ENCODE data around the gene TMEM273.

Gene TMEM273

GRCh38 chr10:49118430-49119074, 69.6 kb downstream of the TMEM273 start:
- Histone ChIP-seq H3K27me3 (replicated peaks; ENCODE audit: control insufficient read depth, insufficient read depth, low read length) (no peaks in the 10 kb centered on the region), H3K4me3 (ENCODE audit: low read length) (no peak overlapping the region), H3K9me3 (ENCODE audit: control insufficient read depth, low read length) (no peaks in the 10 kb centered on the region), H3K9ac (ENCODE audit: low read length) (no peak overlapping the region), H3K36me3 (ENCODE audit: control insufficient read depth, insufficient read depth, low read length, severe bottlenecking) (no peaks in the 10 kb centered on the region), H3K4me1 (ENCODE audit: control insufficient read depth, insufficient read depth, low read length) (peaks cover 22% of the 10 kb centered on the region)
- no peak for DNase-seq (ENCODE audit: low read depth)

GRCh38 chr10:49117376-49118070, 70.7 kb downstream of the TMEM273 start:
- H3K9me3 ChIP-seq (ENCODE audit: control insufficient read depth, low read length): no peaks in the 10 kb centered on the region
- no peaks in the 10 kb centered on the region for H3K36me3 ChIP-seq (ENCODE audit: control insufficient read depth, insufficient read depth, low read length, severe bottlenecking)
- no peak overlapping the region for H3K9ac ChIP-seq (ENCODE audit: low read length)
- no peak for DNase-seq (ENCODE audit: low read depth)
- peaks cover 29% of the 10 kb centered on the region for H3K4me1 ChIP-seq (ENCODE audit: control insufficient read depth, insufficient read depth, low read length)
- H3K4me3 ChIP-seq (ENCODE audit: low read length): no peak overlapping the region
- H3K27me3 ChIP-seq (replicated peaks; ENCODE audit: control insufficient read depth, insufficient read depth, low read length): no peaks in the 10 kb centered on the region

DNA sequence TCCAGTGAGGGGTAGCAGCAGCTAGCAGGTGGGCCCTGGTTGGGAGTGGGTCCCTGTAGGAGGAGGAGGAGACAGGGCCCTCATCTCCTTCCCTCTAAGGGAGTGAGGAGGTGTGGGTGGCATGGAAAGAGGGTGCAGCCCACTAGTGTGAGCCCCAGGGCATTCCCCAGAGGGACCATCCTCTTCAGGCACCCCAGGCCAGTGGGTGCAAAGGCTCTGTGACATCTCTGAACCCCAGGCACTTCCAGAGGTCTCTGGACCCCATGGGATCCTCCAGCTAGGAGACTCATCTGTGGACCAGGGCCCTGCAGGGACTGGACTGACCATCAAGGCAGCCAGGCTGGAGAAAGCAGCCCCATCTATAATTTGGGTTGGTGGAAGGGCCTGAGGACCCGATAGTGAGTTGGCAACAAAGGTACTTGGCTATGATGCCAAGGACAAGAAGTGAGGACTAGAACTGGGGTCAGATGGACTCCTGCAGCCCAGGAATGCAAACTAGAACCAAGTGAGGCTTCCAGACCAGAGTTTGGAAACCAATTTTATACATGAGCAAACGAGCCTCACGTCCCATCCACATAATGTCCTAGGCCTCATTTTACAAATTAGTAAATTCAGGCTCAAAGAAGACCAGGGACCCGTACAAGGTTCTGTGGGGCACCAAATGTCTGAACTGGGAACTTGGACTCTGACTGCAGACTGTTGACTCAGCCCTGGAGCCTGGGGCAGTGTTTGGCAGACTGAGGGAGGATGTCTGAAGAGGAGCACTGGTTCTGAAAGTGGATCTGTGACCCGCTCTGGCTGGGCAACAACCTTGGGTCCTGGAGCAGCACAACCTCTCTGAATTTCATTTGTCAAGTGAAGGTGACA, 71.4 kb downstream of the TMEM273 start:
- H3K27me3 ChIP-seq (replicated peaks; ENCODE audit: control insufficient read depth, insufficient read depth, low read length): no peaks in the 10 kb centered on the region
- peaks cover 36% of the 10 kb centered on the region for H3K4me1 ChIP-seq (ENCODE audit: control insufficient read depth, insufficient read depth, low read length)
- no peaks in the 10 kb centered on the region for H3K36me3 ChIP-seq (ENCODE audit: control insufficient read depth, insufficient read depth, low read length, severe bottlenecking)
- no peak overlapping the region for H3K9ac ChIP-seq (ENCODE audit: low read length)
- H3K4me3 ChIP-seq (ENCODE audit: low read length): no peak overlapping the region
- DNase-seq (ENCODE audit: low read depth): no peak
- H3K9me3 ChIP-seq (ENCODE audit: control insufficient read depth, low read length): no peaks in the 10 kb centered on the region

- Histone ChIP-seq H3K4me1 (ENCODE audit: control insufficient read depth, insufficient read depth, low read length) (peaks cover 39% of the 10 kb centered on the region), H3K9me3 (ENCODE audit: control insufficient read depth, low read length) (no peaks in the 10 kb centered on the region), H3K4me3 (ENCODE audit: low read length) (peak overlapping the region; percentile 71), H3K9ac (ENCODE audit: low read length) (peak overlapping the region; percentile 62), H3K27me3 (replicated peaks; ENCODE audit: control insufficient read depth, insufficient read depth, low read length) (no peaks in the 10 kb centered on the region), H3K36me3 (ENCODE audit: control insufficient read depth, insufficient read depth, low read length, severe bottlenecking) (no peaks in the 10 kb centered on the region)
- no peak for DNase-seq (ENCODE audit: low read depth)
Measured at GRCh38 chr10:49115796-49116508, 72.2 kb downstream of the TMEM273 start.

- Histone ChIP-seq H3K4me3 (ENCODE audit: low read length) (peak within 1 kb of the TSS; percentile 91), H3K4me1 (ENCODE audit: control insufficient read depth, insufficient read depth, low read length) (peaks cover 46% of the 10 kb centered on the region), H3K27me3 (replicated peaks; ENCODE audit: control insufficient read depth, insufficient read depth, low read length) (no peaks in the 10 kb centered on the region), H3K36me3 (ENCODE audit: control insufficient read depth, insufficient read depth, low read length, severe bottlenecking) (no peaks in the 10 kb centered on the region), H3K9ac (ENCODE audit: low read length) (peak within 1 kb of the TSS; percentile 91), H3K9me3 (ENCODE audit: control insufficient read depth, low read length) (no peaks in the 10 kb centered on the region)
- DNase-seq (ENCODE audit: low read depth): peak; percentile 79
Measured at GRCh38 chr10:49115015-49115795, 73.0 kb downstream of the TMEM273 start, which contains the start of gene VSTM4. Gene VSTM4, minus strand, starts transcription at chr10:49115522. Its CDS starts 37 bp downstream, at chr10:49115485.

DNA sequence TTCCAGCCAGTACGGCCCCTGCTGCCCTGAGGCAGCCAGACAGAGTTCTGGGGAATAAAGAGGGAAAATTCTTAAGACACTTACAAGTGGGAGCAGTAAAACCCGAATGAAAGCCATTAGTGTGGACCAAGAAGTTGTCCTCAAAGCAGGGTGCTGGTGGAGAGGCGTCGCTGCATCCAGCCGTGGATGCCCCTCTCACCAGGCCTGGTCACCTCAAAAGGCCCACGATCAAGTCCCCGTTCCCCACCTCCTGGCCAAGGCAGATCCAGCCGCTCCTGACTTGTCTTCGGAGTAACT, 73.5 kb downstream of the TMEM273 start:
- H3K4me3 ChIP-seq (ENCODE audit: low read length): peak overlapping the region; percentile 91
- no peak for DNase-seq (ENCODE audit: low read depth)
- H3K27me3 ChIP-seq (replicated peaks; ENCODE audit: control insufficient read depth, insufficient read depth, low read length): no peaks in the 10 kb centered on the region
- no peaks in the 10 kb centered on the region for H3K36me3 ChIP-seq (ENCODE audit: control insufficient read depth, insufficient read depth, low read length, severe bottlenecking)
- no peaks in the 10 kb centered on the region for H3K9me3 ChIP-seq (ENCODE audit: control insufficient read depth, low read length)
- H3K9ac ChIP-seq (ENCODE audit: low read length): peak overlapping the region; percentile 91
- peaks cover 51% of the 10 kb centered on the region for H3K4me1 ChIP-seq (ENCODE audit: control insufficient read depth, insufficient read depth, low read length)

- H3K9ac ChIP-seq (ENCODE audit: low read length): peak overlapping the region; percentile 91
- no peak for DNase-seq (ENCODE audit: low read depth)
- no peaks in the 10 kb centered on the region for H3K36me3 ChIP-seq (ENCODE audit: control insufficient read depth, insufficient read depth, low read length, severe bottlenecking)
- peaks cover 54% of the 10 kb centered on the region for H3K4me1 ChIP-seq (ENCODE audit: control insufficient read depth, insufficient read depth, low read length)
- no peaks in the 10 kb centered on the region for H3K27me3 ChIP-seq (replicated peaks; ENCODE audit: control insufficient read depth, insufficient read depth, low read length)
- H3K4me3 ChIP-seq (ENCODE audit: low read length): peak overlapping the region; percentile 91
- no peaks in the 10 kb centered on the region for H3K9me3 ChIP-seq (ENCODE audit: control insufficient read depth, low read length)
Measured at GRCh38 chr10:49113741-49114141, 74.5 kb downstream of the TMEM273 start.

DNA sequence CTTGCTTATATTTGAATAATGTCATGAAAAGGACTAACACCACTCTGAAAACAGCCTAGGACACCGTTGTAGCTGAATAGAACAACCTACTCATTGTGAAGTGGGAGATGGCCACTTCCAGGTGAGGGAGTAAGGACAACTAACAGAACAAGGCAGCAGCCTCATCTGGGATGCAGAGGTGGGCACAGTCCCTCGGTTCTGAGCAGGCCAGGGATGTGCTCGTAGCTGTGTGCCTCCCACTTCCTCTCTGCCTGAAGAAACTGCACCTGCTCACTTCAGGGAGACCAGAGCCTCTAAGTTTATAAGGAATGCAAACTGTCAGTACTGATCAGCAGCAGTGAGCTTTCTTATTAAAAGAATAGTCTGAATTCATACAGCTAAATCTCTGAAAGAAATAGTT, 75.3 kb downstream of the TMEM273 start:
- DNase-seq (ENCODE audit: low read depth): no peak
- Histone ChIP-seq H3K9me3 (ENCODE audit: control insufficient read depth, low read length) (no peaks in the 10 kb centered on the region), H3K4me3 (ENCODE audit: low read length) (no peak overlapping the region), H3K9ac (ENCODE audit: low read length) (no peak overlapping the region), H3K27me3 (replicated peaks; ENCODE audit: control insufficient read depth, insufficient read depth, low read length) (no peaks in the 10 kb centered on the region), H3K4me1 (ENCODE audit: control insufficient read depth, insufficient read depth, low read length) (peaks cover 53% of the 10 kb centered on the region), H3K36me3 (ENCODE audit: control insufficient read depth, insufficient read depth, low read length, severe bottlenecking) (no peaks in the 10 kb centered on the region)

GRCh38 chr10:49112098-49112497, 76.1 kb downstream of the TMEM273 start:
- peaks cover 6% of the 10 kb centered on the region for H3K36me3 ChIP-seq (ENCODE audit: control insufficient read depth, insufficient read depth, low read length, severe bottlenecking)
- H3K4me3 ChIP-seq (ENCODE audit: low read length): no peak overlapping the region
- H3K9ac ChIP-seq (ENCODE audit: low read length): no peak overlapping the region
- no peaks in the 10 kb centered on the region for H3K27me3 ChIP-seq (replicated peaks; ENCODE audit: control insufficient read depth, insufficient read depth, low read length)
- peaks cover 45% of the 10 kb centered on the region for H3K4me1 ChIP-seq (ENCODE audit: control insufficient read depth, insufficient read depth, low read length)
- DNase-seq (ENCODE audit: low read depth): no peak
- H3K9me3 ChIP-seq (ENCODE audit: control insufficient read depth, low read length): no peaks in the 10 kb centered on the region

DNA sequence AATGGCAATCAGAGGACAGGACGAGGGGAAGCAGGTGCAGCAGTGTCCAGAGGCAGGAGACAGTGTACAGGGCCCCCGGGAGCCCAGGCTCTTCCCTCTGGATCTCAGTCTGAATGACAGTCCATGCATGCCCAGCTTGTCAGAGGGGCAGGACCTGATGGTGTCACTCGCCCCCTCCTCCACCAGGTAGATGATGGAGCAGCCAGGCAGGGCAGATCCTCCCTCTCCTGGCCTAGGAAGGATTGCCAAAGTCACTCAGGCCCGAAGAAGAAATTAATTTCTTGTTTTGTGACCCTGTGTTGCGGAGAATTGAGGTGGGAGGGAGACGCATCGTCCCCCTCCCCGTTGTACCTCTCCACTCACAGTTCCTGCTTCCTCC, 76.9 kb downstream of the TMEM273 start:
- Histone ChIP-seq H3K9me3 (ENCODE audit: control insufficient read depth, low read length) (no peaks in the 10 kb centered on the region), H3K27me3 (replicated peaks; ENCODE audit: control insufficient read depth, insufficient read depth, low read length) (no peaks in the 10 kb centered on the region), H3K36me3 (ENCODE audit: control insufficient read depth, insufficient read depth, low read length, severe bottlenecking) (peaks cover 6% of the 10 kb centered on the region), H3K9ac (ENCODE audit: low read length) (no peak overlapping the region), H3K4me3 (ENCODE audit: low read length) (no peak overlapping the region), H3K4me1 (ENCODE audit: control insufficient read depth, insufficient read depth, low read length) (peaks cover 48% of the 10 kb centered on the region)
- DNase-seq (ENCODE audit: low read depth): no peak

Measured in adipocyte (in vitro differentiated cells).